Measurements from ENCODE around the gene SETDB1. TPM values are rescaled to one million over a fixed set of nuclear protein-coding genes. Genes with fewer than 3 reads are reported as not detected.
"Not testable (repeated sequence)": the region's sequence is repeated elsewhere in the genome, so short reads cannot be mapped to it uniquely, and the experiment has no call there.

Gene SETDB1
- polyA plus RNA-seq, 3 donors: 69.0 to 96.6 (median 92.2) TPM

GRCh38 chr1:150925080-150925479 is 1.1 kb upstream of the SETDB1 start:
- no peak for DNase-seq

GRCh38 chr1:150927624-150928023 is 1.5 kb downstream of the SETDB1 start:
- no peak for DNase-seq

- no peak for DNase-seq
Measured at GRCh38 chr1:150928286-150928685, 2.1 kb downstream of the SETDB1 start.

GRCh38 chr1:150928775-150929174 is 2.6 kb downstream of the SETDB1 start:
- DNase-seq: not testable (repeated sequence)

- DNase-seq: peak; percentile 39
Measured at GRCh38 chr1:150931773-150932172, 5.6 kb downstream of the SETDB1 start.

GRCh38 chr1:150944856-150945255 is 18.7 kb downstream of the SETDB1 start:
- no peak for DNase-seq

GRCh38 chr1:150954708-150955107 is 28.5 kb downstream of the SETDB1 start:
- DNase-seq: no peak

GRCh38 chr1:150955280-150955679 is 29.1 kb downstream of the SETDB1 start:
- no peak for DNase-seq

- no peak for DNase-seq
Measured at GRCh38 chr1:150957666-150958065, 31.5 kb downstream of the SETDB1 start.

GRCh38 chr1:150960646-150961045 is 34.5 kb downstream of the SETDB1 start:
- no peak for DNase-seq

GRCh38 chr1:150961756-150962155 is 35.6 kb downstream of the SETDB1 start:
- DNase-seq: no peak

- no peak for DNase-seq
Measured at GRCh38 chr1:150963321-150964163, 37.4 kb downstream of the SETDB1 start.

- no peak for DNase-seq
Measured at GRCh38 chr1:150964164-150964489, 38.0 kb downstream of the SETDB1 start.

GRCh38 chr1:150965605-150966004 is 39.4 kb downstream of the SETDB1 start:
- no peak for DNase-seq

GRCh38 chr1:150966011-150966410 is 39.8 kb downstream of the SETDB1 start:
- DNase-seq: no peak

GRCh38 chr1:150967936-150968335 is 41.8 kb downstream of the SETDB1 start:
- DNase-seq: no peak

GRCh38 chr1:150968491-150968890 is 42.3 kb downstream of the SETDB1 start:
- DNase-seq: no peak

- no peak for DNase-seq
Measured at GRCh38 chr1:150969626-150970025, 43.5 kb downstream of the SETDB1 start.

GRCh38 chr1:150970808-150971582 is 44.8 kb downstream of the SETDB1 start:
- no peak for DNase-seq

GRCh38 chr1:150971583-150972416 is 45.6 kb downstream of the SETDB1 start:
- no peak for DNase-seq

- no peak for DNase-seq
Measured at GRCh38 chr1:150972417-150972940, 46.3 kb downstream of the SETDB1 start.

- DNase-seq: no peak
Measured at GRCh38 chr1:150973258-150973835, 47.2 kb downstream of the SETDB1 start.

Data from renal pelvis (tissue), 4 donors.